ENCODE data around the gene AGRP. TPM values are rescaled to one million over a fixed set of nuclear protein-coding genes. Genes with fewer than 3 reads are reported as not detected.

The AGRP gene
- total RNA-seq, 2 experiments from 2014 or later, result not detected

DNA sequence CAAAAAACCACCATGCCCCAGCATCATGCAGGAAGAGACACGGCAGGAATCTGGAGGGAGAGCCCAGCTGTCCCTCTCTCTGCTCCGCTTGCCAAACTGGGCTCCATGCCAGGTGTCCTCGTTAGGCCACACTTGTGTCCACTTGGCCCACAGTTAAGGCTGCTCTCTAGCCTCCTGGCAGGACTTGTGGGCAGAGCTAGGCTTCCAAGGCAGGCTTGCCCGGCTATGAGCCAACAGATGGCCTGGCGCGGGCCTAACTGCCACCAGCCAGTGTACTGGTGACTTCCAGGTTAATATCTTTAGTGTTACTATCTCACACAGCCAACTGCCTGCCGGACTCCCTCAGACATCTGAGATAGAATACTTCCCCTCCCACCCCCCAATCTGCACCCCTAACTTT lies 13.0 kb downstream of the AGRP start:
- ChIA-PET POLR2A (interaction anchor here (1.0 kb wide), 1 partner anchor 11 kb away, joined by 6 read pairs; the partner anchor contains the start of gene ATP6V0D1), CTCF (interaction anchor here (1.1 to 1.4 kb wide), 2 partner anchors 8 to 42 kb away, joined by 3 to 4 read pairs; no protein-coding TSS in a partner anchor)
- H3K27ac Mint-ChIP-seq, result no peak overlapping the region

DNA sequence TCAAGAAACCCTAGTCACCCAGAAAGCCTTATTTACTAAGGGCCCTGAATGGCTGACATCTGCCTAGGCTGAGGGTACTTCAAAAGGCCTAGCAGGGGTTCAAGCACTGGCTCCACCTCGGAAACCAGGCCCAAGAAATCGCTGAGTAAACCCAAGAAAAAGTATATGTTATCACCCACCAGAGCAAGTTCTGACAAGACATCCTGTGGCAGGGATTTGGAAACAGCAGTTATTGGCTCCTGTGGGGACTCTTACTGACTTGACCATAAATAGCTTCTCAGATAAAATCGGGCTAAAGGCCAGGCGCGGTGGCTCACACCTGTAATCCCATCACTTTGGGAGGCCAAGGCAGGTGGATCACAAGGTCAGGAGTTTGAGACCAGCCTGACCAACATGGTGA lies 14.6 kb downstream of the AGRP start:
- H3K4me3 Mint-ChIP-seq, result no peak overlapping the region
- H3K4me1 Mint-ChIP-seq, result peaks cover 12% of the 10 kb centered on the region
- ChIA-PET CTCF (interaction anchor here (2.8 to 8.4 kb wide), 2 partner anchors 12 to 42 kb away, joined by 7 to 58 read pairs; partner anchors contain the start of gene ATP6V0D1), POLR2A (no interaction called here)
- H3K36me3 Mint-ChIP-seq (ENCODE audit: low read depth), result no peaks in the 10 kb centered on the region
- H3K9me3 Mint-ChIP-seq, result no peaks in the 10 kb centered on the region
- H3K27me3 Mint-ChIP-seq, result no peaks in the 10 kb centered on the region
- DNase-seq, result no peak
- H3K27ac Mint-ChIP-seq, result no peak overlapping the region

More for the DNA sequence above, 13.0 kb downstream of the AGRP start:
- no peaks in the 10 kb centered on the region for H3K27me3 Mint-ChIP-seq
- H3K4me3 Mint-ChIP-seq, result no peak overlapping the region
- peaks cover 13% of the 10 kb centered on the region for H3K4me1 Mint-ChIP-seq
- no peaks in the 10 kb centered on the region for H3K9me3 Mint-ChIP-seq
- H3K36me3 Mint-ChIP-seq (ENCODE audit: low read depth), result peaks cover 5% of the 10 kb centered on the region
- DNase-seq, result no peak

DNA sequence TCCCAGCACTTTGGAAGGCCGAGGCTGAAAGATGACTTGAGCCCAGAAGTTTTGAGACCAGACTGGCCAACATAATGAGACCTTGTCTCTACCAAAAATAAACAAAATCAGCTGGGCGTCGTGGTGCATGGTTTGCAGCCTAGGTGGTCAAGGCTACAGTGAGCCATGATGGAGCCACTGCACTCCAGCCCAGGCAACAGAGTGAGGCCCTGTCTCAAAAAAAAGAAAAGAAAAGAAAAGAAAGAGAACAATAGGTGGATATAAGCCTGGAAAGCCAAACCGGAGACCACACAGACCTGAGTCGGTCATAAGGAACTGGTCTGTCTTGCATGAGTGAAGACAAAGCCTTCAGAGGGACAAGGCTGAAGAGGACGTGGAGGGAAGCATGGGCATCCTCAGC lies 16.8 kb downstream of the AGRP start:
- POLR2A ChIA-PET, result no interaction called here
- H3K4me3 Mint-ChIP-seq, result no peak overlapping the region
- no peak overlapping the region for H3K27ac Mint-ChIP-seq
- H3K4me1 Mint-ChIP-seq, result peaks cover 10% of the 10 kb centered on the region
- no peaks in the 10 kb centered on the region for H3K27me3 Mint-ChIP-seq
- CTCF ChIA-PET, result interaction anchor here (0.7 to 8.4 kb wide), 7 partner anchors 16 to 206 kb away, joined by 3 to 58 read pairs (median 4); no protein-coding TSS in a partner anchor
- no peaks in the 10 kb centered on the region for H3K9me3 Mint-ChIP-seq
- no peak for DNase-seq
- no peaks in the 10 kb centered on the region for H3K36me3 Mint-ChIP-seq (ENCODE audit: low read depth)

DNA sequence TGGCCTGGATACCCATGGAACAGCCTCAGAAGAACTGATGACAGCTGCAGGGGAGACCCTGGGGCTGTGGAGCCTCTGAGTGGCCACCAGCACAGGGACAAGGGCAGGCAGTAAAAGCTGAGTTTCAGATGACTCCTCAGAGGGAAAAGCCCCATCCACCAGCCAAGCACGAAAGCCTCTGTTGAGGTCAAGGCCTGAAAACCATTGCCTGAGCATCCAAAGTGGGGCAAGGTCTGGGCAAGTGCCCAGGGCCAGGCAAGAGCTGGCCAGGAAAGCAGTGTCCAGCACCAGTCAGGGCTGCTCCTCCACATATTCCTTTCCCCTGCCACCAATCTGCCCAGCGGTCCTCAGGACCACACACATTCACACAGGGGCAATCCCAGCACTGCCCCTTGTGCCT lies 18.8 kb downstream of the AGRP start:
- POLR2A ChIA-PET, result no interaction called here
- Mint-ChIP-seq H3K36me3 (ENCODE audit: low read depth) (no peaks in the 10 kb centered on the region), H3K27ac (no peak overlapping the region), H3K4me3 (no peak overlapping the region), H3K4me1 (peaks cover 9% of the 10 kb centered on the region), H3K9me3 (no peaks in the 10 kb centered on the region), H3K27me3 (no peaks in the 10 kb centered on the region)
- DNase-seq, result no peak
- CTCF ChIA-PET, result interaction anchor here (1.4 to 8.4 kb wide), 3 partner anchors 38 to 352 kb away, joined by 3 to 58 read pairs (median 3); no protein-coding TSS in a partner anchor

DNA sequence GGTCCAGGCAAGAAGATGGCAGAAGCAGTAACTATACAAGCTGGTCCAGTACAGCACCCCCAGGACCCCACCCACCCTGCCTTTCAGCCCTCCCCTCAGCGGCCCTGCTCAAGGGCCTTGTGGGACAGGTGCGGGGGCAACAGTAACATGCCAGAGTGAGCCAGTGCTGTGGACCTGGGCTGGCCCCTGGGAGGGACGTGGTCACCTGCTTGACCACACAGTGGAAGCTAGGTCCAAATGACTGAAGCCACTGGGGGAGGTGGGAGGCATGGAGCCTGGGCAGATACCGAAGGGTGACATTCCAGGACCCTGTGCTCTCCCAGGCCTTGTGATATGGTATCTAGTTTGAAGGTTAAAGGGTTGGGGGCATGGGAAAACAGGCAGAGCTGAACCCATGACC lies 19.7 kb downstream of the AGRP start:
- H3K27ac Mint-ChIP-seq, result no peak overlapping the region
- DNase-seq, result no peak
- H3K9me3 Mint-ChIP-seq, result no peaks in the 10 kb centered on the region
- CTCF ChIA-PET, result interaction anchor here (8.4 kb wide), 1 partner anchor 37 kb away, joined by 58 read pairs; no protein-coding TSS in a partner anchor
- no peak overlapping the region for H3K4me3 Mint-ChIP-seq
- H3K4me1 Mint-ChIP-seq, result peaks cover 10% of the 10 kb centered on the region
- POLR2A ChIA-PET, result no interaction called here
- H3K36me3 Mint-ChIP-seq (ENCODE audit: low read depth), result no peaks in the 10 kb centered on the region
- H3K27me3 Mint-ChIP-seq, result no peaks in the 10 kb centered on the region

DNA sequence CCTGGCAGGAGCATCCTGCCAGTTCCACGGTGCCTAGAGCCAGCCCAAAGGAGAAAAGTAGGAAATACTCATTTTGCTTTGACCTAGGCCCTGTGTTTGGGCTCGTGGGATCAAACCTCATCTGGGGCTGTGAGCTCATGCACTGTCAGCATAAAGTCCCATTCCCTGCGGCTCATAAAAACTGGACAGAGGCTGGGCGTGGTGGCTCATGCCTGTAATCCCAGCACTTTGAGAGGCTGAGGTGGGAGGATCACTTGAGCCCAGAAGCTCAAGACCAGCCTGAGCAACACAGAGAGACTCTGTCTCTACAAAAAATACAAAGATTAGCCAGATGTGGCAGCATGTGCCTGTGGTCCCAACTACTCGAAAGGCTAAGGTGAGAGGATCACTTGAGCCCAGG lies 20.3 kb downstream of the AGRP start:
- DNase-seq, result no peak
- H3K9me3 Mint-ChIP-seq, result no peaks in the 10 kb centered on the region

DNA sequence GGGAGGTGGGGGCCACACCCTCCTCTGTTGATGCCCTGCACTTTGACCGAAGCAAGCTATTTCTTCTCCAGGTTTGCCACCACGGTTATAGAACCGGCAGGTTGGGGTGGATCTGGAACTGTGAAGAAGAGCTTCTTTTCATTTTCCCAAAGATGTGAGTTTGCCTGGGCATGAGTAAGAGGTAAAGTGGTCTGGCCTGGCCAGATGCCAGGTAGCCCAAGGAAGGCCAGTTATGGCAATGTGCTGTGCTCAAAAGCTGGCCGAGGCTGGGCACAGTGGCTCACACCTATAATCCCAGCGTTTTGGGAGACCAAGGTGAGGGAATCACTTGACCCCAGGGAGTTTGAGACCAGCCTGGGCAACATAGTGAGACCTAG lies 21.1 kb downstream of the AGRP start:
- DNase-seq, result no peak
- ChIA-PET CTCF (interaction anchor here (1.0 to 8.4 kb wide), 2 partner anchors 8 to 36 kb away, joined by 3 to 58 read pairs; no protein-coding TSS in a partner anchor), POLR2A (interaction anchor here (0.9 kb wide), 1 partner anchor 19 kb away, joined by 3 read pairs; the partner anchor contains the start of gene ATP6V0D1)
- H3K27me3 Mint-ChIP-seq, result no peaks in the 10 kb centered on the region
- H3K4me3 Mint-ChIP-seq, result no peak overlapping the region
- no peaks in the 10 kb centered on the region for H3K9me3 Mint-ChIP-seq
- no peaks in the 10 kb centered on the region for H3K36me3 Mint-ChIP-seq (ENCODE audit: low read depth)
- H3K4me1 Mint-ChIP-seq, result peaks cover 10% of the 10 kb centered on the region
- H3K27ac Mint-ChIP-seq, result no peak overlapping the region

More for the DNA sequence above, 20.3 kb downstream of the AGRP start:
- Mint-ChIP-seq H3K27me3 (no peaks in the 10 kb centered on the region), H3K4me3 (no peak overlapping the region), H3K4me1 (peaks cover 10% of the 10 kb centered on the region), H3K27ac (no peak overlapping the region), H3K36me3 (ENCODE audit: low read depth) (no peaks in the 10 kb centered on the region)
- ChIA-PET POLR2A (no interaction called here), CTCF (interaction anchor here (8.4 kb wide), 1 partner anchor 36 kb away, joined by 58 read pairs; no protein-coding TSS in a partner anchor)

DNA sequence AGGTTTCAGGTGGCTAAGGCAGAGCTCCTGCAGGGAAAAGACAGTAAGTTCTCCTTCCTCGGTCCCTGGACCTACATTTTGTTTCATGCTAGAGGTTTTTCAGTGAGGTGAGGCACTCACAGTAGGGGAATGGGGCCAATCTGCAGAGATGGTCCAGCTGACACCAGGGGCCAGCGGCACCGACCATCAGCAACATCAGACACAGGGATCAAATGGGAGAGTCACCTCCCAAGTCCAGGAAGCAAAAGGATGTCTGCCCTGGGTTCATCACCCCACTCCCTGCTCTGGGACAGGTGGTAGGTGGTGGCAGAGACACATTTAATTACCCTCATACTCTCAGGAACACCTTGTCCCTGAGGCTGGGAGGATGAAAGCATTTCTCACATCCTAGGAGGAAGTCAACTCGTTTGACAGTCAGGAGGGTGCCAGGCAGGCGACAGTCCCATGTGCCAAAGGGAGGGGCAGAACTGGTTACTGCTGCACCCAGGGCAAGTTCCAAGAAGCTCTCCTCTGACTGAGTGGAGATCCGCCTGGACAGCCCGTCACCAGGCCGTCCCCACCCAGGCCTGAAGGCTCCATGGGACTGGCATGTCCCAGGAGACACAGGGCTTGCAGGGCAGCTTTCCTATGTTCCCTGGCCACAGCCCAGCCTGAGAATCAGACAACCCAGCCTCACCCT lies 21.6 kb downstream of the AGRP start:
- Mint-ChIP-seq H3K27ac (no peak overlapping the region), H3K27me3 (no peaks in the 10 kb centered on the region), H3K4me1 (peaks cover 12% of the 10 kb centered on the region), H3K36me3 (ENCODE audit: low read depth) (no peaks in the 10 kb centered on the region), H3K4me3 (no peak overlapping the region), H3K9me3 (no peaks in the 10 kb centered on the region)
- ChIA-PET CTCF (interaction anchor here (1.0 to 8.4 kb wide), 3 partner anchors 9 to 35 kb away, joined by 3 to 58 read pairs (median 4); no protein-coding TSS in a partner anchor), POLR2A (interaction anchor here (0.9 kb wide), 1 partner anchor 19 kb away, joined by 3 read pairs; the partner anchor contains the start of gene ATP6V0D1)
- DNase-seq, result no peak

DNA sequence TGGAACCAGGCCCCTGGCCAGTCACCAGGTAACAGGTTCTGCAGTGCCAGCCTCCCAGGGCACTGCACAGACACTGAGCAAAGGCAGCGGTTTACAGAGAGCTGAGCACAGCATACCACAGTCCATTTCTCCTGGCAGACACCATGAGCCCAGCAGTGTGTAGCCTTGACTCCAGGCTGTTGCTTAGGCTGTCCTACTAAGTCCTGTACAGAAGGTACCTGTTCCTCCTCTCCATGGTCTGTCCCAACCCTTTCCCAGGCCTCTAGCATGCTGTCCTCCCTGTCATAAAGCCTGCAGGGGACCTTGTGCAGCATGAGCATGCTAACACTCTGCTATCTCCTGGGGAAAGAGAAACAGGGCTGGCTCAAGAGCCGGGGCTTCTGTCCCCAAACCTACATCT lies 22.4 kb downstream of the AGRP start:
- Mint-ChIP-seq H3K4me1 (peaks cover 14% of the 10 kb centered on the region), H3K4me3 (no peak overlapping the region), H3K27ac (no peak overlapping the region), H3K36me3 (ENCODE audit: low read depth) (no peaks in the 10 kb centered on the region), H3K9me3 (no peaks in the 10 kb centered on the region), H3K27me3 (no peaks in the 10 kb centered on the region)
- POLR2A ChIA-PET, result no interaction called here
- no peak for DNase-seq
- CTCF ChIA-PET, result interaction anchor here (1.1 to 8.4 kb wide), 2 partner anchors 13 to 34 kb away, joined by 4 to 58 read pairs; no protein-coding TSS in a partner anchor

DNA sequence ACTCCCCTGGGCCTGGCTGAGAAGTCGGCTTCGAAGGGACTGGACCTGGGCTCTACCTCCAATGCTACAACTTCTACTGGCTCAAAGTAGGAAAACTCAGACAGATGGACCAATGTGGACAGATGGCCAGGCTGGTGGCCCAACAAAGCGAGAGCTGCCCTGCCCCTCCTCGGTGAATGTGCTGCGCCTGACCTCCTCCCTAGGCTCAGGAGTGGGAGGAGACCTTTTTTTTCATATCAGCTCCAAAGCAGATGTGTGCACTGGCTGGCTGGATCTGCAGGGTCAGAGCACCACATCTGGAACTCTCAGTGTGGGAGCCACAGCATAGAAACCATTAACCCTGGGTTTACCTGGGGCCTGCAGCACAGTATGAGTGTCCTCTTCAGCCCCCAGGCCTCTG lies 23.2 kb downstream of the AGRP start:
- H3K4me1 Mint-ChIP-seq, result peaks cover 12% of the 10 kb centered on the region
- H3K36me3 Mint-ChIP-seq (ENCODE audit: low read depth), result no peaks in the 10 kb centered on the region
- H3K27me3 Mint-ChIP-seq, result no peaks in the 10 kb centered on the region
- ChIA-PET CTCF (interaction anchor here (0.5 kb wide), 1 partner anchor 439 kb away, joined by 4 read pairs; no protein-coding TSS in a partner anchor), POLR2A (interaction anchor here (1.0 kb wide), 1 partner anchor 15 kb away, joined by 3 read pairs; no protein-coding TSS in a partner anchor)
- DNase-seq, result no peak
- no peak overlapping the region for H3K4me3 Mint-ChIP-seq
- H3K9me3 Mint-ChIP-seq, result no peaks in the 10 kb centered on the region
- H3K27ac Mint-ChIP-seq, result no peak overlapping the region

DNA sequence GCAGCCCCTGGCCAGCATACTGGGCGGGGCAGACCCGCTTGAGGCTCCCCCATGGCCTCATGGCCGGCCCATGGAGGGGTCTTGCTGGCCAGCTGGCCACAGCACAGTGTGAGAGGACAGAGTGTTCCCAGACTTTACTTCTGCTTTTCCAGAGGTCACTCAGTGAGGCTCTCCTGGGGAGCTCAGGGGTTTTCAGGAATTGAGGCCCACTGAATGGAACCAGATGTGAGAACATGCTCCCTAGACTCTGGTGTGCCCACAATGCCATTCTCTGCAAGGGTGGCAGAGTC lies 23.5 kb downstream of the AGRP start:
- Mint-ChIP-seq H3K36me3 (ENCODE audit: low read depth) (no peaks in the 10 kb centered on the region), H3K27me3 (no peaks in the 10 kb centered on the region), H3K9me3 (no peaks in the 10 kb centered on the region), H3K27ac (no peak overlapping the region), H3K4me3 (no peak overlapping the region), H3K4me1 (peaks cover 11% of the 10 kb centered on the region)
- POLR2A ChIA-PET, result interaction anchor here (1.0 to 2.4 kb wide), 2 partner anchors 12 to 14 kb away, joined by 3 to 6 read pairs; no protein-coding TSS in a partner anchor
- DNase-seq, result no peak
- CTCF ChIA-PET, result interaction anchor here (0.5 kb wide), 1 partner anchor 440 kb away, joined by 4 read pairs; no protein-coding TSS in a partner anchor

DNA sequence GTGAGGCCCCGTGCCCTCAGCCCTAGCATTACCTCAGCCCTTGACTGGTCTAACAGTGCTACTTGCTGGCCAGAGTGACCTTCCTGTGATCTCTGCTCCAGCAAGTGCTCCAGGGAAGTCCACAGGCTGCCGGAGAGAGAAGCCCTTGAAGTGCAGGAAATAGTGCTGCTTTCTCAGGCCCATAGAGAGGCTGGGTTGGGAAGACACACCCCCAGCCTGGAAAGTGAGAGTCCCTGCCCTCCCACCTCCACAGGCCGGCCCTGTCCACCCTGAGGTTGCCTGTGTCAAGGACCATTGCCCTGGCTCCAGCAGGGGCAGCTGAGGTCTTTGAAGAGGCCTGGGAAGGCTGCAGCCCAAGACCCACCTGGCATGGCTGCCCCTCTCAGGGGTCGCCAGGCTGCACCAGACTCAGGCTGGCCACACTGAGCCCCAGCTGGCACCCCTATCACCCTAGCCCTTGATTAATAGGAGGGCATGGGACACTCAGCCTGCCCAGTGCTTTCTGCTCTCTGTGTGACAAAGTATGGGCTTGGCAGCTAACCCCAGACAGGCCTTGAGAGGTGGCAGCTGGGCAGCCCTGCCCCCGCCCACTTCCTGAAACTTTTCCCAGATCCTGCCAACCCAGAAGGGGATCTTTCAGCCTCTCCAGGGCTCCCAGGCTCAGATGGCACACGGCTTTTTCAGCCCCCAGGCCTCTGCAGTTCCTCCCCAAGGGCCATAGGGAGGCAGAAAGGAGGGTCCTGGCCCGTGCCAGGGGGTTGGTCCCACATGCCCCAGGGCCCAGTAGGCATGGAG lies 24.1 kb downstream of the AGRP start:
- no peak overlapping the region for H3K27ac Mint-ChIP-seq
- CTCF ChIA-PET, result no interaction called here
- H3K27me3 Mint-ChIP-seq, result no peaks in the 10 kb centered on the region
- no peaks in the 10 kb centered on the region for H3K9me3 Mint-ChIP-seq
- H3K4me3 Mint-ChIP-seq, result no peak overlapping the region
- no peaks in the 10 kb centered on the region for H3K36me3 Mint-ChIP-seq (ENCODE audit: low read depth)
- no peak for DNase-seq
- H3K4me1 Mint-ChIP-seq, result peaks cover 11% of the 10 kb centered on the region
- POLR2A ChIA-PET, result interaction anchor here (1.0 to 2.4 kb wide), 2 partner anchors 11 to 14 kb away, joined by 3 to 6 read pairs; no protein-coding TSS in a partner anchor

DNA sequence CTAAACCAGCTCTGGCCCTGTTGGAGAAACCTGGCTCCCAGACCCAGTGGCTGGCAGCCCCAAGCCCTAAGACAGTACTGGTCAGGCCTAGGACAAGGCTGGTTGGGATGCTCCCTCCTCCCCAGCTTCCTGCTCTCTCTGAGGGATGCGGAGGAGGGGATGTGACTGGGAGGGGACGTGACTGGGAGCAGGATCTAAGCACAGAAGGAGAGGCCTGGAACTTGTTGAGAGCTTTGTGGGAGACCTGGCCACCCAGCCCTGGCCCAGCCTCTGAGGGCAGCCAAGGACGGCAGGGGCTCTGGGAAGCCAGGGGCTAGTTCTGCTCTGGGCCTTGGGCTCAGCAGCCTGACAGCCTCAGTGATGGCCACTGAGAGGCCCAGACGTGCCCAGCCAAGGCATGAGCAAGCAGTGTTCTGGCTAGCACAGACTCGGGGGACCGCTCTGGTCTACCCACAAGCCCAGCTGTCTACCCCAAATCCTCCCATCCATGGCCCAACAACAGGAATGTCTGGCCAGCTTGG lies 25.2 kb downstream of the AGRP start:
- peaks cover 11% of the 10 kb centered on the region for H3K4me1 Mint-ChIP-seq
- POLR2A ChIA-PET, result interaction anchor here (2.4 kb wide), 1 partner anchor 10 kb away, joined by 6 read pairs; no protein-coding TSS in a partner anchor
- H3K36me3 Mint-ChIP-seq (ENCODE audit: low read depth), result peaks cover 1% of the 10 kb centered on the region
- H3K9me3 Mint-ChIP-seq, result no peaks in the 10 kb centered on the region
- no peaks in the 10 kb centered on the region for H3K27me3 Mint-ChIP-seq
- CTCF ChIA-PET, result no interaction called here
- no peak for DNase-seq
- no peak overlapping the region for H3K4me3 Mint-ChIP-seq
- no peak overlapping the region for H3K27ac Mint-ChIP-seq
